HFFc6 (cell line): Measurements from ENCODE around the gene IFIT1. TPM values are rescaled to one million over a fixed set of nuclear protein-coding genes. Genes with fewer than 3 reads are reported as not detected.
"Not testable (repeated sequence)": the region's sequence is repeated elsewhere in the genome, so short reads cannot be mapped to it uniquely, and the experiment has no call there.

ENCODE experiments used
- DNase-seq: peaks from one replicate; pipeline ENCODE4 v3.0.0-alpha.2; 2018
- H3K27ac Mint-ChIP-seq: 2 replicates; pipeline ENCODE4 v1.8.0; 2020; ENCODE audit warnings: mild to moderate bottlenecking, mixed read lengths
- H3K27me3 Mint-ChIP-seq: 2 replicates; pipeline ENCODE4 v1.8.0; 2021; ENCODE audit warnings: mild to moderate bottlenecking, moderate library complexity, mixed read lengths; ENCODE audit not compliant: insufficient read depth
- H3K36me3 Mint-ChIP-seq: 2 replicates; pipeline ENCODE4 v1.8.0; 2021; ENCODE audit warnings: low read depth, mixed read lengths
- H3K4me1 Mint-ChIP-seq: 2 replicates; pipeline ENCODE4 v1.8.0; 2020; ENCODE audit warnings: low read depth, mixed read lengths
- H3K4me3 Mint-ChIP-seq: 2 replicates; pipeline ENCODE4 v1.8.0; 2020; ENCODE audit warnings: mild to moderate bottlenecking, moderate library complexity, mixed read lengths
- H3K9me3 Mint-ChIP-seq: 2 replicates; pipeline ENCODE4 v1.8.0; 2020; ENCODE audit warnings: mild to moderate bottlenecking, mixed read lengths
- CTCF ChIP-seq: fragments of 200-600 bp; sonication (generic); IDR thresholded peaks from 2 replicates; pipeline ENCODE4 v1.5.0; 2021; ENCODE audit warnings: antibody characterized with exemption, mild to moderate bottlenecking
- total RNA-seq, 6 experiments: library from RNA; stranded (reverse); fragmentation: NEBNext Ultra II Directional; extraction: Animal tissue kit (Norgen Biotek cat#: 25700); gene quantifications; 2 replicates in 1 of 6; 3 replicates in 5 of 6; pipeline ENCODE4 v1.2.3, GENCODE V29; 2021

The IFIT1 gene
- total RNA-seq, 6 experiments from 2014 or later, result 35.7 to 52.5 (median 49.1) TPM

- TF ChIP-seq CTCF, result no peak
- H3K36me3 Mint-ChIP-seq, result no peaks in the 10 kb centered on the region
- no peak for DNase-seq
- H3K27me3 Mint-ChIP-seq, result peaks cover 12% of the 10 kb centered on the region
- H3K4me3 Mint-ChIP-seq, result no peak overlapping the region
- H3K4me1 Mint-ChIP-seq, result peaks cover 7% of the 10 kb centered on the region; the same call in 1 of the 2 replicates
- no peaks in the 10 kb centered on the region for H3K9me3 Mint-ChIP-seq
- no peak overlapping the region for H3K27ac Mint-ChIP-seq
Measured at GRCh38 chr10:89438525-89438924, 46.1 kb downstream of the IFIT1 start.

GRCh38 chr10:89440226-89441009 is 48.0 kb downstream of the IFIT1 start:
- no peaks in the 10 kb centered on the region for H3K9me3 Mint-ChIP-seq
- no peak for DNase-seq

GRCh38 chr10:89442289-89442688 is 49.9 kb downstream of the IFIT1 start:
- H3K9me3 Mint-ChIP-seq, result peaks cover 13% of the 10 kb centered on the region
- peaks cover 7% of the 10 kb centered on the region; the same call in 1 of the 2 replicates for H3K4me1 Mint-ChIP-seq
- H3K27ac Mint-ChIP-seq, result no peak overlapping the region
- DNase-seq, result no peak
- H3K27me3 Mint-ChIP-seq, result peaks cover 17% of the 10 kb centered on the region
- H3K4me3 Mint-ChIP-seq, result no peak overlapping the region
- H3K36me3 Mint-ChIP-seq, result peaks cover 16% of the 10 kb centered on the region
- TF ChIP-seq CTCF, result no peak

More at GRCh38 chr10:89440226-89441009, 48.0 kb downstream of the IFIT1 start:
- H3K4me3 Mint-ChIP-seq, result no peak overlapping the region
- H3K36me3 Mint-ChIP-seq, result no peaks in the 10 kb centered on the region
- no peak for TF ChIP-seq CTCF
- no peak overlapping the region for H3K27ac Mint-ChIP-seq
- peaks cover 12% of the 10 kb centered on the region for H3K27me3 Mint-ChIP-seq
- peaks cover 7% of the 10 kb centered on the region; the same call in 1 of the 2 replicates for H3K4me1 Mint-ChIP-seq

GRCh38 chr10:89444819-89445218 is 52.4 kb downstream of the IFIT1 start:
- peaks cover 13% of the 10 kb centered on the region for H3K9me3 Mint-ChIP-seq
- H3K27me3 Mint-ChIP-seq, result peaks cover 20% of the 10 kb centered on the region
- not testable (repeated sequence) for H3K4me3 Mint-ChIP-seq, H3K4me1 Mint-ChIP-seq, H3K27ac Mint-ChIP-seq, DNase-seq
- H3K36me3 Mint-ChIP-seq, result peaks cover 16% of the 10 kb centered on the region

GRCh38 chr10:89450901-89451300 is 58.5 kb downstream of the IFIT1 start:
- H3K4me1 Mint-ChIP-seq, result peaks cover 13% of the 10 kb centered on the region; the same call in 1 of the 2 replicates
- no peak for TF ChIP-seq CTCF
- peaks cover 14% of the 10 kb centered on the region for H3K27me3 Mint-ChIP-seq
- peaks cover 10% of the 10 kb centered on the region for H3K9me3 Mint-ChIP-seq
- no peak overlapping the region for H3K27ac Mint-ChIP-seq
- H3K4me3 Mint-ChIP-seq, result no peak overlapping the region
- H3K36me3 Mint-ChIP-seq, result peaks cover 13% of the 10 kb centered on the region; the same call in 1 of the 2 replicates
- no peak for DNase-seq

GRCh38 chr10:89452193-89452592 is 59.8 kb downstream of the IFIT1 start:
- no peak for DNase-seq
- Mint-ChIP-seq H3K36me3 (no peaks in the 10 kb centered on the region), H3K27ac (no peak overlapping the region), H3K9me3 (no peaks in the 10 kb centered on the region), H3K4me1 (peaks cover 15% of the 10 kb centered on the region), H3K27me3 (peaks cover 6% of the 10 kb centered on the region), H3K4me3 (no peak overlapping the region)
- TF ChIP-seq CTCF, result no peak
